GM12878 (cell line): ENCODE results near the gene CDR2. TPM values are rescaled to one million over a fixed set of nuclear protein-coding genes. Genes with fewer than 3 reads are reported as not detected.

Source experiments
- ATAC-seq: fragments of 200-7000 bp; cut with Tn5 transposase; 3 replicates; pipeline ENCODE4 v1.9.1; 2020; ENCODE audit warnings: mild to moderate bottlenecking, moderate library complexity
- BruUV-seq: library from RNA; stranded (reverse); fragments of 400-500 nt; replicated peaks from 2 replicates; lab custom pipeline; 2021; lab: Mats Ljungman, UMichigan
- CTCF ChIA-PET: fragments of 300-600 bp; sonication (Branson Sonifier 250); formaldehyde crosslinking; extraction: SDS; loops from one replicate; lab custom pipeline; 2021; ENCODE audit warnings: inconsistent platforms; lab: Yijun Ruan, JAX
- POLR2A ChIA-PET: fragments of 350-600 bp; formaldehyde crosslinking; extraction: SDS; loops from one replicate; lab custom pipeline; 2021; ENCODE audit warnings: inconsistent platforms; lab: Charles Lee
- RAD21 ChIA-PET: fragments of 300-600 bp; sonication (Branson Sonifier 250); formaldehyde crosslinking; loops from one replicate; lab custom pipeline; 2023; ENCODE audit warnings: antibody characterized with exemption; ENCODE audit not compliant: unreplicated experiment; lab: Charles Lee
- SMC1A ChIA-PET: fragments of 300-600 bp; sonication (Branson Sonifier 250); formaldehyde crosslinking; loops from one replicate; lab custom pipeline; 2023; ENCODE audit not compliant: unreplicated experiment, uncharacterized antibody; lab: Charles Lee
- DNase-seq: peaks from one replicate; pipeline ENCODE4 v3.0.0-alpha.2; 2011; ENCODE audit warnings: low read depth, low spot score
- FAIRE-seq: peaks from 3 replicates; lab custom pipeline; 2011; peaks lifted over from hg19 to GRCh38; lab: Jason Lieb, UNC
- H2AFZ ChIP-seq: 2 replicates; pipeline ENCODE4 v1.6.0; 2011; ENCODE audit warnings: low read depth, low read length, control low read depth; ENCODE audit not compliant: control insufficient read depth
- H3K27ac ChIP-seq: 2 replicates; pipeline ENCODE4 v1.5.1; 2011; ENCODE audit warnings: control low read depth; ENCODE audit not compliant: control insufficient read depth, insufficient read depth
- H3K27me3 ChIP-seq, 2 experiments: replicated peaks in 1 of 2; 2 replicates each; pipeline versions ENCODE4 v1.6.0 to v1.6.1; 2011; ENCODE audit warnings: low read length in 1 of 2; ENCODE audit not compliant: control insufficient read depth in 2 of 2, insufficient read depth in 2 of 2
- H3K36me3 ChIP-seq, 2 experiments: 2 replicates each; pipeline ENCODE4 v1.5.1; 2011; ENCODE audit warnings: low read length in 1 of 2; ENCODE audit not compliant: control insufficient read depth in 2 of 2, insufficient read depth in 2 of 2
- H3K4me1 ChIP-seq: 2 replicates; pipeline ENCODE4 v1.6.1; 2011; ENCODE audit warnings: mild to moderate bottlenecking, low read length, moderate library complexity, mixed read lengths; ENCODE audit not compliant: control insufficient read depth, insufficient read depth
- H3K4me2 ChIP-seq: 2 replicates; pipeline ENCODE4 v1.6.0; 2011; ENCODE audit warnings: control low read depth; ENCODE audit not compliant: control insufficient read depth, insufficient read depth
- H3K4me3 ChIP-seq: fragments of 200-600 bp; sonication (generic); 2 replicates; pipeline ENCODE4 v1.5.1; 2016
- H3K79me2 ChIP-seq: 2 replicates; pipeline ENCODE4 v1.6.0; 2011; ENCODE audit warnings: low read length; ENCODE audit not compliant: control insufficient read depth, insufficient read depth
- H3K9ac ChIP-seq: 2 replicates; pipeline ENCODE4 v1.8.0; 2011; ENCODE audit warnings: low read length, control low read depth, mixed read lengths; ENCODE audit not compliant: control insufficient read depth, insufficient read depth
- H3K9me3 ChIP-seq: replicated peaks from 3 replicates; pipeline ENCODE4 v1.5.1; 2011; ENCODE audit warnings: mild to moderate bottlenecking, low read length; ENCODE audit not compliant: control insufficient read depth, insufficient read depth
- H4K20me1 ChIP-seq: 2 replicates; pipeline ENCODE4 v1.6.0; 2011; ENCODE audit not compliant: control insufficient read depth, insufficient read depth
- ATF2 ChIP-seq: IDR thresholded peaks from 2 replicates; pipeline ENCODE4 v1.6.1; 2012; ENCODE audit warnings: low read length, inconsistent platforms
- BCLAF1 ChIP-seq: fragments of 450-650 bp; IDR thresholded peaks from 2 replicates; pipeline ENCODE4 v1.6.1; 2017; ENCODE audit warnings: antibody characterized with exemption, mild to moderate bottlenecking, moderate library complexity
- CTCF ChIP-seq, 3 experiments: IDR thresholded peaks in 2 of 3; conservative IDR thresholded peaks in 1 of 3; 2 replicates each; pipeline ENCODE4 v1.5.1; 2011; ENCODE audit warnings: low read depth in 3 of 3, low read length in 3 of 3, mild to moderate bottlenecking in 3 of 3, control low read depth in 2 of 3, moderate library complexity in 2 of 3, inconsistent platforms in 1 of 3, mixed read lengths in 1 of 3; ENCODE audit not compliant: control insufficient read depth in 2 of 3, insufficient read depth in 1 of 3; ENCODE audit errors: extremely low read depth in 1 of 3
- CUX1 ChIP-seq: IDR thresholded peaks from 2 replicates; pipeline ENCODE4 v1.6.1; 2012; ENCODE audit warnings: improper control_type of control experiment, low read depth, low read length; ENCODE audit not compliant: insufficient replicate concordance
- MAX ChIP-seq: IDR thresholded peaks from 2 replicates; pipeline ENCODE4 v1.6.1; 2012; ENCODE audit warnings: low read depth, low read length, improper control_type of control experiment
- MEF2A ChIP-seq: IDR thresholded peaks from 2 replicates; pipeline ENCODE4 v1.6.1; 2011; ENCODE audit warnings: low read depth, mild to moderate bottlenecking, low read length, moderate library complexity; ENCODE audit not compliant: insufficient read depth
- MTA3 ChIP-seq: IDR thresholded peaks from 2 replicates; pipeline ENCODE4 v1.6.1; 2012; ENCODE audit warnings: low read length, inconsistent platforms, borderline replicate concordance
- NR2C1 ChIP-seq: fragments of 450-650 bp; IDR thresholded peaks from 2 replicates; pipeline ENCODE4 v1.6.1; 2017; ENCODE audit warnings: antibody characterized with exemption, mild to moderate bottlenecking, moderate library complexity
- USF2 ChIP-seq: IDR thresholded peaks from 2 replicates; pipeline ENCODE4 v1.6.1; 2011; ENCODE audit warnings: low read depth, low read length, improper control_type of control experiment, borderline replicate concordance
- ZBED1 ChIP-seq: IDR thresholded peaks from 2 replicates; pipeline ENCODE4 v1.6.1; 2016; ENCODE audit warnings: borderline replicate concordance
- WGBS: methylation state at CpG from one replicate; pipeline ENCODE4 v1.1.6; 2016; ENCODE audit warnings: low lambda C conversion rate; ENCODE audit not compliant: insufficient replicate concordance, insufficient coverage; ENCODE audit errors: missing lambda C conversion rate; 5-methylcytosine and 5-hydroxymethylcytosine counted together
- in situ Hi-C: fragments of 300-500 bp; cut with MboI; formaldehyde crosslinking; loops from 9 replicates; pipeline ENCODE4 v1.14.3; 2018; ENCODE audit warnings: mixed read lengths
- intact Hi-C: fragments of 100-400 bp; cut with micrococcal nuclease; formaldehyde crosslinking; loops from one replicate; pipeline ENCODE4 v1.14.2; 2022; ENCODE audit not compliant: unreplicated experiment
- polyA plus RNA-seq, 11 experiments: library from polyadenylated mRNA; depleted of rRNA in 4 of 11; unstranded in 6 of 11; stranded (reverse) in 5 of 11; fragments of >200 nt; fragmentation: Nextera tagmentation in 4 of 11; fragmentation: Illumina TruSeq in 1 of 11; extraction: Ambion mirVana in 4 of 11; extraction: Trizol in 1 of 11; gene quantifications; 1 replicate in 1 of 11; 2 replicates in 10 of 11; pipeline versions ENCODE4 v1.2.1 to v1.2.3, GENCODE V29; 2011 to 2016; ENCODE audit warnings: inconsistent platforms in 2 of 11, missing spikeins in 2 of 11, low read depth in 1 of 11
- total RNA-seq, 4 experiments: library from RNA; depleted of rRNA in 3 of 4; stranded (reverse); fragments of >200 nt in 3 of 4; fragmentation: Illumina TruSeq in 1 of 4; extraction: Trizol in 1 of 4; gene quantifications; 2 replicates each; pipeline versions ENCODE4 v1.2.1 to v1.2.3, GENCODE V29; 2013 to 2021

Gene CDR2
- total and polyA plus RNA-seq, 10 of the 15 experiments (the other 5 are each of a cell fraction or from before 2014, with no cell fraction given), result 4.8 to 24.3 (median 19.2) TPM

- BruUV-seq, result no TSS peak
- WGBS, result over 99% methylated on average over 10 of the region's 10 CpGs
- no peak for FAIRE-seq
- TF ChIP-seq BCLAF1 (no peak), MTA3 (no peak), CUX1 (no peak), ZBED1 (no peak), USF2 (no peak), MAX (no peak), MEF2A (no peak), ATF2 (no peak), NR2C1 (no peak), CTCF (IDR thresholded peaks at IDR 0.05 in 2 of 3, conservative IDR thresholded peaks at IDR 0.05 in 1 of 3; ENCODE audit: control insufficient read depth in 2 of 3, extremely low read depth in 1 of 3, insufficient read depth in 1 of 3, low read depth in 3 of 3, low read length in 3 of 3) (no peak)
Observed at GRCh38 chr16:22307838-22308237, 66.6 kb downstream of the CDR2 start.

More at GRCh38 chr16:22307838-22308237, 66.6 kb downstream of the CDR2 start:
- no peak overlapping the region for H3K9ac ChIP-seq
- H3K79me2 ChIP-seq, result no peaks in the 10 kb centered on the region
- POLR2A ChIA-PET, result no interaction called here
- in situ Hi-C loops (loop anchor here (25.0 kb wide), 1 partner anchor 254 kb away; no protein-coding TSS in a partner anchor), intact Hi-C loops (no loop called here)
- DNase-seq, result no peak
- H3K27ac ChIP-seq, result no peak overlapping the region
- no peak overlapping the region for H3K4me3 ChIP-seq
- no peak overlapping the region for H3K4me2 ChIP-seq
- H3K4me1 ChIP-seq, result no peaks in the 10 kb centered on the region
- H3K27me3 ChIP-seq, result no peaks in the 10 kb centered on the region
- H3K36me3 ChIP-seq, result peaks cover 10 to 36% of the 10 kb centered on the region in 2 experiments; a peak in 3 of 4 replicates
- H4K20me1 ChIP-seq, result no peaks in the 10 kb centered on the region
- no peaks in the 10 kb centered on the region for H3K9me3 ChIP-seq
- CTCF ChIA-PET, result interaction anchor here (4.0 kb wide), 1 partner anchor 8 kb away, joined by 21 read pairs; no protein-coding TSS in a partner anchor
- RAD21 ChIA-PET, result no interaction called here
- no peak for ATAC-seq
- SMC1A ChIA-PET, result interaction anchor here (0.8 to 1.4 kb wide), 2 partner anchors 9 to 68 kb away, joined by 3 read pairs; no protein-coding TSS in a partner anchor
- H2AFZ ChIP-seq, result no peak overlapping the region
